HepG2 (cell line): ENCODE measurements around the gene FAM219A. TPM values are rescaled to one million over a fixed set of nuclear protein-coding genes. Genes with fewer than 3 reads are reported as not detected.
A peak's percentile ranks its signal among the peaks of the same experiment; 100 is the strongest.

Experiments
- EHMT2 ChIP-seq: fragments of 200-600 bp; sonication (generic); IDR thresholded peaks from 2 replicates; pipeline ENCODE4 v1.7.0; 2017; ENCODE audit warnings: antibody characterized with exemption, low read depth, low read length, borderline replicate concordance
- HMG20B ChIP-seq: conservative IDR thresholded peaks from 2 replicates; pipeline ENCODE4 v1.6.1; 2016; ENCODE audit warnings: missing genetic modification reagents, missing compliant biosample characterization
- KAT2B ChIP-seq: fragments of 150-350 bp; IDR thresholded peaks from 2 replicates; pipeline ENCODE4 v1.6.1; 2014; ENCODE audit warnings: low read depth, low read length, borderline replicate concordance
- MBNL3 ChIP-seq: fragments of 250-450 bp; sonication (Bioruptor Pico); conservative IDR thresholded peaks from 2 replicates; pipeline ENCODE4 v1.8.0; 2022; ENCODE audit warnings: mild to moderate bottlenecking, inconsistent platforms
- POLR2G ChIP-seq: fragments of 200-400 bp; formaldehyde crosslinking; IDR thresholded peaks from 2 replicates; pipeline ENCODE4 v1.6.1; 2018; ENCODE audit warnings: mild to moderate bottlenecking, low read depth, low read length, moderate library complexity
- RNF2 ChIP-seq: fragments of 450-650 bp; conservative IDR thresholded peaks from 2 replicates; pipeline ENCODE4 v1.6.1; 2016; ENCODE audit warnings: low read depth
- SKI ChIP-seq: fragments of 450-650 bp; IDR thresholded peaks from one replicate; pipeline ENCODE4 v1.6.1; 2018; ENCODE audit warnings: mild to moderate bottlenecking; ENCODE audit not compliant: partially characterized antibody
- SMAD9 ChIP-seq: sonication (generic); formaldehyde crosslinking; IDR thresholded peaks from 2 replicates; pipeline ENCODE4 v1.5.1; 2020; ENCODE audit warnings: mild to moderate bottlenecking, missing genetic modification reagents
- SNAPC2 ChIP-seq: sonication (generic); formaldehyde crosslinking; IDR thresholded peaks from 2 replicates; pipeline ENCODE4 v1.8.1; 2022; ENCODE audit warnings: mild to moderate bottlenecking, missing genetic modification reagents
- ZFAT ChIP-seq: sonication (generic); formaldehyde crosslinking; conservative IDR thresholded peaks from 2 replicates; pipeline ENCODE4 v1.8.1; 2023; ENCODE audit warnings: missing genetic modification reagents, inconsistent platforms
- ZFP36L2 ChIP-seq: sonication (generic); formaldehyde crosslinking; IDR thresholded peaks from 2 replicates; pipeline ENCODE4 v1.4.0; 2020; ENCODE audit warnings: missing genetic modification reagents
- ZKSCAN1 ChIP-seq: fragments of 150-350 bp; IDR thresholded peaks from 2 replicates; pipeline ENCODE4 v1.6.1; 2014; ENCODE audit warnings: low read length
- ZKSCAN8 ChIP-seq: IDR thresholded peaks from 2 replicates; pipeline ENCODE4 v1.6.1; 2016; ENCODE audit warnings: borderline replicate concordance, missing genetic modification reagents, missing compliant biosample characterization
- ZNF10 ChIP-seq: sonication (generic); formaldehyde crosslinking; IDR thresholded peaks from 2 replicates; pipeline ENCODE4 v1.4.0; 2020; ENCODE audit warnings: mild to moderate bottlenecking, low read depth, missing genetic modification reagents, borderline replicate concordance
- ZNF24 ChIP-seq: fragments of 450-650 bp; IDR thresholded peaks from 2 replicates; pipeline ENCODE4 v1.6.1; 2017; ENCODE audit warnings: antibody characterized with exemption, mild to moderate bottlenecking
- ZNF615 ChIP-seq: sonication (generic); formaldehyde crosslinking; IDR thresholded peaks from 2 replicates; pipeline ENCODE4 v1.5.0; 2020; ENCODE audit warnings: mild to moderate bottlenecking, missing genetic modification reagents, borderline replicate concordance
- ZNF792 ChIP-seq: IDR thresholded peaks from 2 replicates; pipeline ENCODE4 v1.6.1; 2016
- ZSCAN30 ChIP-seq: sonication (generic); formaldehyde crosslinking; IDR thresholded peaks from 2 replicates; pipeline ENCODE4 v1.5.0; 2020; ENCODE audit warnings: mild to moderate bottlenecking, missing genetic modification reagents
- polyA plus RNA-seq, 8 experiments: library from polyadenylated mRNA; depleted of rRNA in 3 of 8; stranded (reverse) in 7 of 8; unstranded in 1 of 8; fragments of >200 nt; fragmentation: Illumina TruSeq in 4 of 8; extraction: Trizol in 4 of 8; gene quantifications; 2 replicates each; pipeline versions ENCODE4 v1.2.1 to v1.2.3, GENCODE V29; 2011 to 2016; ENCODE audit warnings: low read depth in 4 of 8, missing spikeins in 1 of 8, mixed read lengths in 1 of 8; ENCODE audit not compliant: insufficient read depth in 1 of 8
- total RNA-seq, 5 experiments: library from RNA; depleted of rRNA; stranded (reverse); fragments of >200 nt; fragmentation: Illumina TruSeq; extraction: Trizol; gene quantifications; 2 replicates each; pipeline ENCODE4 v1.2.3, GENCODE V29; 2016; ENCODE audit warnings: low read depth in 1 of 5
- TF ChIP-seq, protein P1 (sequence below): sonication (generic); formaldehyde crosslinking; conservative IDR thresholded peaks from 2 replicates; pipeline ENCODE4 v1.4.0; 2020; ENCODE audit warnings: missing genetic modification reagents
- TF ChIP-seq, protein P2 (sequence below): sonication (generic); formaldehyde crosslinking; IDR thresholded peaks from 2 replicates; pipeline ENCODE4 v1.4.0; 2020; ENCODE audit warnings: missing genetic modification reagents
- TF ChIP-seq, protein P3 (sequence below): sonication (generic); formaldehyde crosslinking; IDR thresholded peaks from 2 replicates; pipeline ENCODE4 v1.5.0; 2020; ENCODE audit warnings: missing genetic modification reagents
- TF ChIP-seq, protein P4 (sequence below): sonication (generic); formaldehyde crosslinking; IDR thresholded peaks from 2 replicates; pipeline ENCODE4 v1.5.1; 2020; ENCODE audit warnings: missing genetic modification reagents, mild to moderate bottlenecking, borderline replicate concordance
- TF ChIP-seq, protein P5 (sequence below): sonication (generic); formaldehyde crosslinking; IDR thresholded peaks from 2 replicates; pipeline ENCODE4 v1.5.1; 2020; ENCODE audit warnings: missing genetic modification reagents, mild to moderate bottlenecking, borderline replicate concordance

FAM219A gene
- total and polyA plus RNA-seq, 2 of the 13 experiments (the other 11 are each of a cell fraction or from before 2014, with no cell fraction given): 3.9 to 6.4 TPM

DNA sequence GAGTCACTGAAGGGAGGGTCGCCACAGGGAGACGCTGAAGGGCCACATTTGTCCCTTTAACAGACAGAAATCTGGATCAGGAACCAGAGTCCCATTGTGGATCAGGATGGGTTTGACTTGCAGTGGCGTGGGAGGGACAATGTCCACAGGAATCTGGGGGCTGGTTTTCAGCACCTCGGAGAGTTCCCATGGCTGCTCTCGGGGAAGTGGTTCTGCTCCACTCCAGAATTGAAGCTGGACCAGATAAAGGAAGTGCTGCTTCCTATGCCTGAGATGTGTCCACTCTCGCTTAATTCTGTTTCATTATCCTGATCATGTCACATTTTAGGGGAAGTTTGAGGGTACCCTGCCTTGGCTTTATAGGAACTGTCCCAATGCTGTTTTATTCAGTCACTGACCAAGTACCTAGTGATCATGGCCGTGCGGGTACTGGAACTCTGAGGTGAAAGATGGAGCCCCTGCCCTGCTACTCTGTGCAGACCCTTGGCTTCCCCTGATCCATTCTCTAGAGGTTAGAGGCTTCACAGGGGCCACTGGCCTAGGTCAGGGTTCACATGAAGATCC lies 35.7 kb upstream of the FAM219A start (continued):
- no peak for TF ChIP-seq RNF2
- TF ChIP-seq SMAD9: no peak
- TF ChIP-seq ZNF24: no peak
- no peak for TF ChIP-seq ZSCAN30 (CRISPR knock-in tag)
- no peak for TF ChIP-seq KAT2B
- no peak for TF ChIP-seq HMG20B (CRISPR knock-in tag)
- no peak for TF ChIP-seq POLR2G
- TF ChIP-seq MBNL3 (CRISPR knock-in tag): no peak
- TF ChIP-seq ZNF10 (CRISPR knock-in tag): no peak
- peak; percentile 94 for TF ChIP-seq EHMT2
- no peak for TF ChIP-seq SNAPC2 (CRISPR knock-in tag)
- no peak for TF ChIP-seq ZKSCAN1
- TF ChIP-seq ZNF792 (CRISPR knock-in tag): 0 out of 2 replicates have a peak, but pooled peaks have one; percentile 52
- TF ChIP-seq, protein P1, sequence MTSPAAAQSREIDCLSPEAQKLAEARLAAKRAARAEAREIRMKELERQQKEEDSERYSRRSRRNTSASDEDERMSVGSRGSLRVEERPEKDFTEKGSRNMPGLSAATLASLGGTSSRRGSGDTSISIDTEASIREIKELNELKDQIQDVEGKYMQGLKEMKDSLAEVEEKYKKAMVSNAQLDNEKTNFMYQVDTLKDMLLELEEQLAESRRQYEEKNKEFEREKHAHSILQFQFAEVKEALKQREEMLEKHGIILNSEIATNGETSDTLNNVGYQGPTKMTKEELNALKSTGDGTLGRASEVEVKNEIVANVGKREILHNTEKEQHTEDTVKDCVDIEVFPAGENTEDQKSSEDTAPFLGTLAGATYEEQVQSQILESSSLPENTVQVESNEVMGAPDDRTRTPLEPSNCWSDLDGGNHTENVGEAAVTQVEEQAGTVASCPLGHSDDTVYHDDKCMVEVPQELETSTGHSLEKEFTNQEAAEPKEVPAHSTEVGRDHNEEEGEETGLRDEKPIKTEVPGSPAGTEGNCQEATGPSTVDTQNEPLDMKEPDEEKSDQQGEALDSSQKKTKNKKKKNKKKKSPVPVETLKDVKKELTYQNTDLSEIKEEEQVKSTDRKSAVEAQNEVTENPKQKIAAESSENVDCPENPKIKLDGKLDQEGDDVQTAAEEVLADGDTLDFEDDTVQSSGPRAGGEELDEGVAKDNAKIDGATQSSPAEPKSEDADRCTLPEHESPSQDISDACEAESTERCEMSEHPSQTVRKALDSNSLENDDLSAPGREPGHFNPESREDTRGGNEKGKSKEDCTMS (CRISPR knock-in tag): no peak
- no peak for TF ChIP-seq ZFP36L2 (CRISPR knock-in tag)
- TF ChIP-seq SKI: no peak
- TF ChIP-seq ZNF615 (CRISPR knock-in tag): no peak
- TF ChIP-seq, protein P2, sequence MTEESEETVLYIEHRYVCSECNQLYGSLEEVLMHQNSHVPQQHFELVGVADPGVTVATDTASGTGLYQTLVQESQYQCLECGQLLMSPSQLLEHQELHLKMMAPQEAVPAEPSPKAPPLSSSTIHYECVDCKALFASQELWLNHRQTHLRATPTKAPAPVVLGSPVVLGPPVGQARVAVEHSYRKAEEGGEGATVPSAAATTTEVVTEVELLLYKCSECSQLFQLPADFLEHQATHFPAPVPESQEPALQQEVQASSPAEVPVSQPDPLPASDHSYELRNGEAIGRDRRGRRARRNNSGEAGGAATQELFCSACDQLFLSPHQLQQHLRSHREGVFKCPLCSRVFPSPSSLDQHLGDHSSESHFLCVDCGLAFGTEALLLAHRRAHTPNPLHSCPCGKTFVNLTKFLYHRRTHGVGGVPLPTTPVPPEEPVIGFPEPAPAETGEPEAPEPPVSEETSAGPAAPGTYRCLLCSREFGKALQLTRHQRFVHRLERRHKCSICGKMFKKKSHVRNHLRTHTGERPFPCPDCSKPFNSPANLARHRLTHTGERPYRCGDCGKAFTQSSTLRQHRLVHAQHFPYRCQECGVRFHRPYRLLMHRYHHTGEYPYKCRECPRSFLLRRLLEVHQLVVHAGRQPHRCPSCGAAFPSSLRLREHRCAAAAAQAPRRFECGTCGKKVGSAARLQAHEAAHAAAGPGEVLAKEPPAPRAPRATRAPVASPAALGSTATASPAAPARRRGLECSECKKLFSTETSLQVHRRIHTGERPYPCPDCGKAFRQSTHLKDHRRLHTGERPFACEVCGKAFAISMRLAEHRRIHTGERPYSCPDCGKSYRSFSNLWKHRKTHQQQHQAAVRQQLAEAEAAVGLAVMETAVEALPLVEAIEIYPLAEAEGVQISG (CRISPR knock-in tag): peak; percentile 54
- TF ChIP-seq, protein P3, sequence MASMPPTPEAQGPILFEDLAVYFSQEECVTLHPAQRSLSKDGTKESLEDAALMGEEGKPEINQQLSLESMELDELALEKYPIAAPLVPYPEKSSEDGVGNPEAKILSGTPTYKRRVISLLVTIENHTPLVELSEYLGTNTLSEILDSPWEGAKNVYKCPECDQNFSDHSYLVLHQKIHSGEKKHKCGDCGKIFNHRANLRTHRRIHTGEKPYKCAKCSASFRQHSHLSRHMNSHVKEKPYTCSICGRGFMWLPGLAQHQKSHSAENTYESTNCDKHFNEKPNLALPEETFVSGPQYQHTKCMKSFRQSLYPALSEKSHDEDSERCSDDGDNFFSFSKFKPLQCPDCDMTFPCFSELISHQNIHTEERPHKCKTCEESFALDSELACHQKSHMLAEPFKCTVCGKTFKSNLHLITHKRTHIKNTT: no peak
- TF ChIP-seq ZKSCAN8 (CRISPR knock-in tag): no peak
- TF ChIP-seq, protein P4, sequence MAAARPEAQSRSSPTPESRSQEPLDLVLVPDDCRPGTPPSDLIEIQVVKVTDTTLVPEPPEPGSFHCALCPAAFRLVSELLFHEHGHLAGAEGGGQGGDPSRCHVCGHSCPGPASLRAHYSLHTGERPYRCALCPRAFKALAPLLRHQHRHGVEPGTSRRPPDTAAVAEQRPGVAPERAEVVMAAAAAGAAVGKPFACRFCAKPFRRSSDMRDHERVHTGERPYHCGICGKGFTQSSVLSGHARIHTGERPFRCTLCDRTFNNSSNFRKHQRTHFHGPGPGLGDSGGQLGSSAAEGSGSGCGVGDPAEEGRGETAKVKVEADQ (CRISPR knock-in tag): no peak
- TF ChIP-seq, protein P5, sequence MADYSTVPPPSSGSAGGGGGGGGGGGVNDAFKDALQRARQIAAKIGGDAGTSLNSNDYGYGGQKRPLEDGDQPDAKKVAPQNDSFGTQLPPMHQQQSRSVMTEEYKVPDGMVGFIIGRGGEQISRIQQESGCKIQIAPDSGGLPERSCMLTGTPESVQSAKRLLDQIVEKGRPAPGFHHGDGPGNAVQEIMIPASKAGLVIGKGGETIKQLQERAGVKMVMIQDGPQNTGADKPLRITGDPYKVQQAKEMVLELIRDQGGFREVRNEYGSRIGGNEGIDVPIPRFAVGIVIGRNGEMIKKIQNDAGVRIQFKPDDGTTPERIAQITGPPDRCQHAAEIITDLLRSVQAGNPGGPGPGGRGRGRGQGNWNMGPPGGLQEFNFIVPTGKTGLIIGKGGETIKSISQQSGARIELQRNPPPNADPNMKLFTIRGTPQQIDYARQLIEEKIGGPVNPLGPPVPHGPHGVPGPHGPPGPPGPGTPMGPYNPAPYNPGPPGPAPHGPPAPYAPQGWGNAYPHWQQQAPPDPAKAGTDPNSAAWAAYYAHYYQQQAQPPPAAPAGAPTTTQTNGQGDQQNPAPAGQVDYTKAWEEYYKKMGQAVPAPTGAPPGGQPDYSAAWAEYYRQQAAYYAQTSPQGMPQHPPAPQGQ (CRISPR knock-in tag): no peak
- TF ChIP-seq ZFAT: no peak
